ENCODE data around the gene SSTR3.

The SSTR3 gene

GRCh38 chr22:37226087-37226486, 13.8 kb upstream of the SSTR3 start:
- H3K36me3 Mint-ChIP-seq (ENCODE audit: low read depth): no peaks in the 10 kb centered on the region
- no peak for TF ChIP-seq CTCF (IDR thresholded peaks at IDR 0.05)
- no peak overlapping the region for H3K4me3 Mint-ChIP-seq
- H3K4me1 Mint-ChIP-seq: peaks cover 23% of the 10 kb centered on the region
- DNase-seq: no peak
- H3K9me3 Mint-ChIP-seq: peaks cover 3% of the 10 kb centered on the region
- H3K27ac Mint-ChIP-seq: no peak overlapping the region
- H3K27me3 Mint-ChIP-seq (ENCODE audit: low read depth, poor library complexity): peaks cover 20% of the 10 kb centered on the region

DNA sequence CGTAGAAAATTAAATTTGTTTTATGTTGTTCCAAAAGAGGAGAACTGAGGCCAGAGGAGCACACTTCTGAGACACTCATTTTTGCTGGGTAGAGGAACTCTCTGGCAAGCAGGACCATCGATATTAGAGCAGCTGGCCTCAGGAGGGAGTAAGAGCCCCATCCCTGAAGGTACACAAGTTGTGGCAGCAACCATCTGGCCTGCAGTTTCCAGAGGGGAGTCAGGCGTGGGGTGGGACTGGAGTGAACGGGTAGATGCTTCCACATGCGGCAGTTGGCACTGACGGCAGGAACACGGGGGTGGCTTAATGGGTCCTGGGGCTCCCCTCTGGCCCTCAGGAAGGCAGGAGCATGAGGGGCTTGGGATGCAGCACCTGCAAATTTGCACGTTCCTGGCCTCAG, 13.2 kb upstream of the SSTR3 start:
- no peak for DNase-seq
- Mint-ChIP-seq H3K9me3 (peaks cover 3% of the 10 kb centered on the region), H3K4me1 (peaks cover 24% of the 10 kb centered on the region), H3K4me3 (no peak overlapping the region), H3K36me3 (ENCODE audit: low read depth) (no peaks in the 10 kb centered on the region), H3K27me3 (ENCODE audit: low read depth, poor library complexity) (peaks cover 20% of the 10 kb centered on the region), H3K27ac (no peak overlapping the region)
- TF ChIP-seq CTCF (IDR thresholded peaks at IDR 0.05): no peak

DNA sequence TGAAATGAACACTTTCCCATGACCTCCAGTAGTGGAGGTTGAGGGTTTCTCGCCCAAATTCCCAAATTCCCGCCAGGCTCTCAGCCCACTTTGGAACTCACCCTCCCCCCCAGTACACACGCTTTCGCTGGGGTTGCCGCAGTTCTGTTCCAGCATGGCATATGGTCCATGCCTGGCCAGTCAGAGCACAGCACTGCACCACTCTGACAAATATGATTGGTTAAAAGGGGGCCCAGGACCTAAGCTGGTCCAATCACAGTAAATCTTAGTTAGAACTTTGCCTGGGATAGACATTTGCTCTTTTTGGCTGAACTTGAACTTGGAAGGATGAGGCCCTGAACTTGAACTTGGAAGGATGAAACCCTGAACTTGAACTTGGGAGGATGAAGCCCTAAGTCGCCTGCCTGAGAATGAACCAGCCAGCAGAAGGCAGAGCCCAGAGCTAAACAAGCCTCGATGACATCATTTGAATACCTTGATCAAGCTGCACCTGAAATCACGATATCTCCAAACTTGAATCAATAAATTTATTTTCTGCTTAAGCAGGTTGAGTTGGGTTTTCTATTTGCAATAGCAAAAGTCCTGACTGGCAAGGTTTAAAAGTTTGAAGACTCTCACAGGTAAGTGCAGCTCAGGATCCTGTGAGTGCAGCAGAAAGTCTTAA, 12.6 kb upstream of the SSTR3 start:
- H3K36me3 Mint-ChIP-seq (ENCODE audit: low read depth): no peaks in the 10 kb centered on the region
- H3K4me3 Mint-ChIP-seq: peak overlapping the region; percentile 16
- no peak for DNase-seq
- H3K9me3 Mint-ChIP-seq: peaks cover 3% of the 10 kb centered on the region
- peaks cover 18% of the 10 kb centered on the region for H3K4me1 Mint-ChIP-seq
- H3K27me3 Mint-ChIP-seq (ENCODE audit: low read depth, poor library complexity): peaks cover 20% of the 10 kb centered on the region
- TF ChIP-seq CTCF (IDR thresholded peaks at IDR 0.05): no peak
- H3K27ac Mint-ChIP-seq: no peak overlapping the region

GRCh38 chr22:37223965-37224551, 11.8 kb upstream of the SSTR3 start:
- no peaks in the 10 kb centered on the region for H3K36me3 Mint-ChIP-seq (ENCODE audit: low read depth)
- H3K9me3 Mint-ChIP-seq: peaks cover 3% of the 10 kb centered on the region
- no peak overlapping the region for H3K4me3 Mint-ChIP-seq
- peaks cover 24% of the 10 kb centered on the region for H3K27me3 Mint-ChIP-seq (ENCODE audit: low read depth, poor library complexity)
- H3K4me1 Mint-ChIP-seq: peaks cover 14% of the 10 kb centered on the region
- no peak for DNase-seq
- no peak overlapping the region for H3K27ac Mint-ChIP-seq
- no peak for TF ChIP-seq CTCF (IDR thresholded peaks at IDR 0.05)

- TF ChIP-seq CTCF (IDR thresholded peaks at IDR 0.05): no peak
- Mint-ChIP-seq H3K9me3 (peaks cover 3% of the 10 kb centered on the region), H3K27me3 (ENCODE audit: low read depth, poor library complexity) (peaks cover 36% of the 10 kb centered on the region), H3K27ac (no peak overlapping the region), H3K4me3 (no peak overlapping the region), H3K4me1 (peaks cover 13% of the 10 kb centered on the region), H3K36me3 (ENCODE audit: low read depth) (no peaks in the 10 kb centered on the region)
- DNase-seq: no peak
These were observed 10.2 kb upstream of the SSTR3 start for GRCh38 chr22:37222440-37222971.
